Left forelimb (tissue), 1 donor: ENCODE measurements around the gene RGL1.

Source experiments
- DNase-seq: peaks from one replicate; pipeline ENCODE4 v3.0.0-alpha.2; 2018; ENCODE audit warnings: low spot score

Gene RGL1

DNA sequence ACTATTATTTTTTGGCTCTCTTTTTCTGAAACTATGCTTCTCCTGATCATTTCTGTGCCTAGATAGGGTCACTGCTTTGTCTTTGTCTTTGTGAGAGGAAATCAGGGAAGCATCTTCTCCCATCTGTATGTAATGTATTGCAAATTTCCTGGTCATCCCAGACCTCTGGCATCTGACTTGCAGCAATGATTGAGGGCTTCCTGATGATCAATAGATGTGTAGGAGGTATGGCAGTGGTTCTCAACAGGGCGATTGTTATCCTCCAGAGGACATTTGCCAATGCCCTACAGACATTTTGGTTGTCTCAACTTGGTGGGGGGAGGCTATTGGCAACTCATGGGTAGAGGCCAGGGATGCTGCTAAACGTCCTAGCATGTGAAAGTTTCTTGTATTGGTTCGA, 64.7 kb downstream of the RGL1 start:
- no peak for DNase-seq

DNA sequence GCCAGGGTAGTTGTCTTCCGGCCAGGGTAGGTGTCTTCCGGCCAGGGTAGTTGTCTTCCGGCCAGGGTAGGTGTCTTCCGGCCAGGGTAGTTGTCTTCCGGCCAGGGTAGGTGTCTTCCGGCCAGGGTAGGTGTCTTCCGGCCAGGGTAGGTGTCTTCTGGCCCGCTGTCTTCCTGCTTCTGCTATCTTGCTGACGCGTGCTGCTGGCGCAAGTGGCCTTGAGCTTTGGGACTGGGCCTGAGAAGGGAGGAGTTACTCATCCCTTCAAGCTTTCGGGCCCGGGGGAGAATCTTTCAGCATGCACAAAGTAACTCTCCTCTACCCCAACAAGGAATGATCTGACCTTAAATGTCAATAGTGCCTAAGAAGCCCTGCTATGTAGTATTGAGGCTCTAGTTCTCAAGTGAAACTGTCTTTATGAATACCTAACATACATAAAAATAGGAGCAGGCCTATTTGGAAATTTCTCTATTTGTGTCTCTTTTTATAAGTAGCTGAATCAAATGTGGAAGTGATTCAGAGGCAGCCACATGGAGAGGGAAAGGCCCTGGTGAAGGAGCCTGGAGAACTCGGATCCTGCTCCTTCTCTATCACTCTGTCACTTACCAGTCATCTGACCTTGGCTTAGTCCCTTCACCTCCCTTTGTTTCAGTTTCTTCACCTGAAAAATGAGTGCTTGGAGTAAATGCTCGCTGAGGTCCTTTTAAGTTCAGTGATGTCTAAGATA, 65.6 kb downstream of the RGL1 start:
- DNase-seq = no peak

DNA sequence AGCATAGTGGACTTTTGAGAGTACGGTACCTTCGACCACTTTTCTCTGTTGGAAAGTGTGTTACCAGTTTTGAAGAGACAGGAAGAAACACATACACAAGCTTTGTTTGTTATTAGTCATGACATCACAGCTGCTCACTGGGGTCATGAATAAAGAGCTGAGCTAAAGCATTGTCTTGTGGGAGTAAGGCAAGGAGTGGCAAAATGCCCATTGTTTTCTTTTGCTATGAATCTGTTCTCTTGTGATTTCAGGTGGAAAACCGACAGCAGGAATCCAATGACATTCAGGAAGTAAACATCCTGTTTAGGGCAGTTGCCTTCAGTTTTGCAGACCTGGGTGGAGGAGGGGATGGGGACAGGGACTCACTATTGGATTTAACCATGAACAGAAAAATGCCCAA, 66.2 kb downstream of the RGL1 start:
- no peak for DNase-seq

DNA sequence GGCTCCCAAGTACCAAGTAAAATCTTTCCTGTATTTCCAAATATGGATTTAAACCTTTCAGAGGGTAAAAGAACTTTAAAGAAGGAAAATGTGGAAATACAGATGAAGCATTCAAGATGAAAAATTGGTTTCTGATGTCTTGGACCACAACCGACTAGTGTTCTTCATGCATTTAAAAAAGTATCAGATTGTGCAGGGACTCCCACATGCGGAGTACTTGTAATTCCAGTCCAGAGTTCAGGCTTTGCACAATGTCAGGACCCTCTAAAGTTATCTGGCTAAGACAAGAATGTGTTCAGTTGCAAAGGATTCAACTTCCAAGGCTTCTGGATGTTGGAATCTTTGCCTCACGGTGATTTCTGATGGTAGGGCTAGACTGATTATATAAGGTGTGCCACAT, 66.7 kb downstream of the RGL1 start:
- DNase-seq = no peak

DNA sequence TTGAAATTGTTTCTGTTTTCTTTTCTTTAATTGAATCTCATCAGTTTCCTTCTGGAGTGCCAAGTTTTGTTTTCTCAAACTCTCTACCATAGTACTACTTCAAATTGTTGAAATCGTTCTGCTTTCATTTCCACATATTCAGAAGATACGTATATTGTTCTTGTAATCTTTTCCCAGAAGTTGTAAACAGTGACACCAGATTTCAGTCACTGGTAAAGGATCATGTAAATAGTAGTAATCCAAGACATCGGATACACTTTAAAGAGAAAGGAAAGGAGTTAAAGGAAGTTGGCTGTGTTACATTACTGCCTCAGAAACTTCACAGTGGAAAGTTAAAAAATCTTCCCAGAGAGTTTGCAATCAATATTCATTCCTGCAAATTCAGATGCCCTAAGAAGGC, 67.5 kb downstream of the RGL1 start:
- no peak for DNase-seq

DNA sequence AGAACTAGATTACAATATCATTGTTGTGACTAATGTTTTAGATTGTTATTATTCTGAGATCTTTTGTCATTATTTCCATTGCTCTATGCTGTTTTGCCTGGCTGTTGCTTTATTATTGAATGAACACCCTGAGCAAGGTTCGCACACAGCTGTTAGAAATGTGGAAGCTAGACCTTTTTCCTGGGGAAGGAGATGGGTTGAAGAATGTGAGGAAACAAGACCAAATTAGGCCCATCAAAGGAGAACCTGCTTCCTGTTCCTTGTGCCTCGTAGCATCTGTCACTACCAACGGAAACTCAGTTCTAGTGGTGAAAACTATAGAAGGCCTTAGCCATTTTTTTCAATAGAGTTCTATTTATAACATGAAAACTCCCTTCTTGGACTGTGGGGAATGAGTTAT, 68.7 kb downstream of the RGL1 start:
- DNase-seq = no peak

DNA sequence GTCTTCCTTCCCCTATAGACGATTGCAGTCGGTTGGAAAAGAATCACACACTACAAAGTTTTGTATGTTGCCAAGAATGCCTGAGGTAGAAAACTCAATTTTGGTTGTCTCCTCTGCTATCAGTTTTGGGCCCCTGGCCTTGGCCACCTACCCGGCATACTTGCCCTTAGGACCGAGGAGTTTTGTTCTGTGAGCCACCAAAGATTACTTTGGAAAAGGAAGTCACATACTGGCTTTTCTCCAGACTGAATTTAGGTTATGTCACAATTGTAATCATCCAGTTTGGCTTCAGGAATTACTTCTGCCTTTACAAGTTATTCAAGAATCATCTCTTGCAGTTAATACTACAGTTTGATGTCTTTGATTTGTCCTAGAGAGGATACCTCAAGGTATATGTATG, 71.4 kb downstream of the RGL1 start:
- DNase-seq = no peak

DNA sequence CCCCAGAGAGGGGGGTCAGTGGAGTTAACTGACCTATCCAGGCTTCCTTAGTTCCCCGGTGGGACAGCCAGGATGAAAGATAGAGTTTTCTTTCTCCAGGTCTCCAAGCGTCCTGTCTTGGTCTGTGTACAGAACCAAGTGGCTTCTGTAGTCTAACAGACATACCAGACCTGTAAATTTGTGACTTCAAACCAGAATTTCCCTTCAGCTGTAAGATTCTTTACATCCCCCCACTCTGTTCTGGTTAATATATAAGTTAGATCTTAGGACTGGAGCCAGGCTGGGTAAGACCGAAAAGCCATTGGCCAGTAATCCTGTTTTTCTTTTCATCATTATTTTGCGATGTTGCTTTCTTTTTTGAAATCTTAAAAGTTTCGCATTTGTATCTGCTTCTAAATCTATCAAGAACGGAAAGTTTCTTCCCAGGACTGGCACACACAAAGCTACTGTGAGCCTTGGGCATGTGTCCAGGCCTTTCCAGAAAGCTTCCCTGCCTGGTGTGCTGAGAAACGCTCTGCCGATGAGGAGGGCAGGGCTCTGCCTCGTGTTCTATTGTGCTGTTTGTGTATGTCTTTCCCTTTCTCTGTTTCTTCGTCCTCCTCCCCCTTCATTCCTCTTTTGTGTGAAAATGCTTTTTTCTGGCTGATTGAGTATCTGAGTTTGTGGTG, 72.3 kb downstream of the RGL1 start:
- no peak for DNase-seq

DNA sequence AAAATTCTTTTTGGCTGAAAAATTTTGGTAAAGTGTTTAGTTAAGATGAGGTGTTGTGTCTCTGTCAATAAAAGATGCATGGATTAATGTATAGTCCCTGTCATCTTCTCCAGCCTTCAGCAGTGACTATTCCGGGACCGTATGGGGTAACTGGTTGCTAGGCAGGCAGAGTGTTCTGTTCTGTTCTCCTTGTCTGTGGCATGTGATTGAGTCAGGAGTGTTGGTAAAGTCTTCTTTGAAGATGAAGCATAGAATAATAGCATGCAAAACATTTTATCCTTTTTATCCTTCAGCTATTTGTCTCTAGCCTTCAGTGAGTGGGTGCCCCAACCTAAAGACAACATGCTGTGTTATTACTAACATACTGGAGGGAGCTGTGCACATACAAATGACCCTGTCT, 74.6 kb downstream of the RGL1 start:
- no peak for DNase-seq

DNA sequence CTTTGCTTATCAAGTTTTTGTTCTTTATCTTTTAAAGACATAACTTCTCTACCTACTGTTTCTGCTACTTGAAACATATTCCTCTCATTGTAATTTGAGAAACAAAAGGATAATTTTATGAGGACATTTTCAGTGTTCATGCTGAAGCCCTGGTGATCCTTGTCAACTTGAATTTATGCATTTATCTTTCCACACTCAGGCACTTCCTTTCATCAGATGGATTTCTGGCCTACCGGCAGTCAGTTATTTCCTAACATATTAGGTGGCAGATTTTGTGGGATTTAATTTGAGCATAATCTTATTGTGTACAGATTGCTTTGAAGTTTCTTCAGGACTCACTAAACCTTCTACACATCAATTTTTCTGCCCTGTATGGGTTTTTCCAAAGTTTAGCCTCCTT, 75.0 kb downstream of the RGL1 start:
- no peak for DNase-seq

DNA sequence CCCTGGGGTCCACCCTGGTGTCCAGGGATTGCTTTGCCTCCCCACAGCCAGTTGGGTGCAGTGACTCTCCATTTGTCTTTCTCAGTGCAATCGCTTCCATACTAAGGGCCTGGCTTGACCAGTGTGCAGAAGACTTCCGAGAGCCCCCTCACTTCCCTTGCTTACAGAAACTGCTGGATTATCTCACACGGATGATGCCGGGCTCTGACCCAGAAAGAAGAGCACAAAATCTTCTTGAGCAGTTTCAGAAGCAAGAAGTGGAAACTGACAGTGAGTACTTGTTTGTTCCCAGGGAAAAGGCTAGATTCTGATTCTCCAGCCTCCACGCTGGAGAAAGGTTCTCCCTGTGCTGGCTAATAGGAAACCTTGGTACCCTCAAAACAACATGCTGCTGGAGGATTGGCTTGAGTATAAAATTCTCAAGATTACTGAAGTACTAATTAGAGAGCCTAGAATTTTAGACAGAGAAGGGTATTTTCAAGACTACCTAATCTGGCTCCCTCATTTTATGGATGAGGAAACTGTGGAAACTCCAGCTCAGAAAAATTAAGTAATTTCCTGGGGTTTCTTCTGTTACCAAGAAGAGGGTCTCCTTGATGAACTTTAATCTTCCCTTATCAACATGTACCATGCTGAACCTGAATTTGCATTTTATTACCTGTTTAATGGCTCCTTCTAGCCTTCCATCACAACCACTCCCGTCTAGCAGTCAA, 75.8 kb downstream of the RGL1 start:
- DNase-seq = no peak

DNA sequence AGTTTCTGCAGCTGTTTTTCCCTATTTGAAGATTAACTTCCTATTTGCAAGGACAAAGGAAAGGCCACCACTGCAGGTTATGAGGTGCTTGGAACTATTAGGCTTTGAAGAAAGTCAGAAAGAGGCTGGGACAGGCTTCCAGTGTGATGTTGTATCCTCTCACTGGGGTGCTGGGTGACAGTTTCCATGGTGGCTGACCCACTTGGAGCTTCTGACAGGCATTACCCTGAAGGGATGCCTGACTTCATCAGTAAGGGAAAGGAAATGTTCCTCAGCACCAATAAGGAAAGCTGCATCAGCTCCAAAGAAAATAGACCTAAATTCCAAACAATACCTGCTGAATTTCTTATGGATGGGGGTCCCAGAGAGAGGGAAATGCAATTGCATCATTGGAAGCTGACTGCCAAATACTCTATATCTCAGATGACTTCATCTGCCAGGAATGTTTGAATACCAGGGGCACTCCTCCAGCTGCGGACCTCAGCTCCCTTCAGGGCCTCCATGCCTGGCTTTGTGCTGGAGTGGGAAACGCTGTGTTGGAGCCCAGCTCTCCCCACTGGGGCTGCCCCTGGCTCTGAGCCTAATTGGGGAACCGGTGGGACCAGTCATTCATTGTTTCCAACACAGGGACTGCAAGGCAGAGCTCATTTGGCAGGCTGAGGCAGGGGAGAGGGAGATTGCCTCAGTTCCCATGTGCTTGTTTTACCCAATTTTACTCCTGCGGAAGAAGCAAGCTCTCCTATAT, 76.6 kb downstream of the RGL1 start:
- peak; percentile 72 for DNase-seq

DNA sequence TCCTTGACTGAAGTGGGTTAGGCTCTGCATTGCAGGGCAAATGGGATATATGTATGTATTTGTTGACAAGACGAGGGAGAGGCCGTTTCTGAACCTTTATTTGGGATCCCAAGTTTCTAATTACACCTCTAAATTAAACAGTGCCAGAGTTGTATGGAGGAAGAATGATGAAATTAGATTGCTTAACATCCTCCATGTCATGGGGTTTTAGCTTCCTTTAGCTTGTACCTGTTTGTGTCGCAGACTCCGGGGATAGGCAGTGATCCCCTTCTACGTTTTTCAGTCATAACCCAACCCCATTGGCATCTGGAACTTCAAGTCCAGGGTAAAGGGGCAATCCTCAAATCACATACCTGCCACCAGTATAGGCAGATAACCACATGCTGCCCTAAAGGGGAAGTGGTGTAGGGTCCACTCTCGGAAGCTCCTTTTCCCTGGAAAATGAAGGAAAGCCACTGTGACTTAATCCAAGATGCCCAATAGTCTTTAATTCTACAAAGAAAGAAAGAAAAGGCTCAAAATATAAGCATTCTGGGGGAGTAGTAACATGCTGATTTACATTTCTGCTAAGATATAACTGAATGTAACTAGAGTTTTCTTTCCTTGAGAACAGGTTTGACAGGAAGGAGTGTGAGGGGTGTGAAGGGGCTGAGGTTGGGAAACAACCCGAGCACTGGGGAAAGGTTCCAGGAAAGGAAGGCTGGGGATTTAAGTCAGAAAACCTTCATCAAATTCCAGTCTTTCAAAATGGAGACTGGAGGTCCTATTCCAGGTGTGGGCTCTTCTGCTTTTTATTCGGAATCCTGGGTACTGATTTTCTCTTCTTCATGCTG, 77.6 kb downstream of the RGL1 start:
- DNase-seq = no peak

DNA sequence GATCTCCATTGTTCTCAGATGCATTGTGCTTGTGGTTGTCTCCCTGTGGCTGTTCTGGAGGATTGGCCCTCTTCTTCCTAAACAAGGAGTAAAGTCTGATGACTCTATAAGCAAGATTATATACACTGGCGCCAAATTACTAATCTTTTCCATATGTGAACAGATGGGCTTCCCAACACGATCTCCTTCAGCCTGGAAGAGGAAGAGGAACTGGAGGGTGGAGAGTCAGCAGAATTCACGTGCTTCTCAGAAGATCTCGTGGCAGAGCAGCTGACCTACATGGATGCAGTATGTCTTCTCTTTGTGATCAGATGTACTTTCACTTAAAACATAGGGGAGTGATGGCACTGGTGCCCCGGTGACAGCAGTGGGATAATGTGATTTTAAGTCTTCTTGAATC, 78.7 kb downstream of the RGL1 start:
- no peak for DNase-seq

DNA sequence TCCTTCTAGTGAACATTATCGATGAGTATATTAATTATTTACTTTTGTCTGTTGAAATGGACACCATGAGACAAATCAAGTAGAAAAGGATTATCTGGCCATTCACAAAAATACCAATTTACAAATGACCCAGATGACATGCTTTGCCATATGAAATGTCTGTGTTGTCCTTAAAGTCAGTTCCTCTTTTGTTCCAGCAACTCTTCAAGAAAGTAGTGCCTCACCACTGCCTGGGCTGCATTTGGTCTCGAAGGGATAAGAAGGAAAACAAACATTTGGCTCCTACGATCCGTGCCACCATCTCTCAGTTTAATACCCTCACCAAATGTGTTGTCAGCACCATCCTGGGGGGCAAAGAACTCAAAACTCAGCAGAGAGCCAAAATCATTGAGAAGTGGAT, 79.6 kb downstream of the RGL1 start:
- no peak for DNase-seq

DNA sequence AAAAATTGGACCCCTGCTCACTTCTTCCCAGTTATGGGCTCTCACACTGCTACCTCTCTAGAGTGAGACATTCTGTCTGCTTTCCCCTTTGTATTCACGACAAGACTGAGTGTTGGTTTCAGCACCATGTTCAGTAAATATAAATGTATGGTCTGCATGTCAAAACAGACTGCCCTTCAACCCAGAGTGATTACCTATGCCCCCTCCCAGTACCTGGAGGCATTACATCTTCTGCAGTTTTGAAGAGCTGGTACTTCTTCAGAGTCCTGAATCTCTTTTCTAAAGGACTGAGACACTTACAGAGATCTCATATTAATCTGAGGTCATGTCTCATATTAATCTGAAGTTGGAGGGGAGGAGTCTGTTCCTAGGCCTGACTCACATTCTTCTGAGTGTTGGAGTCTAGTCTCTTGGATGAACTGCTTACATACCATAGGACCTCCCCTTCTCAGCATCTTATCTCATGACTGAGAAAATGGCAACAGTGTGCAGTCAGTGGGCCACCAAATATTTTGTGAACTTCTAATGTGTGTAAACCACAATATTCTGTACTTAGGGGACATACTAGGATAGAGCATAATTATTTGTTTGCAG, 80.3 kb downstream of the RGL1 start:
- DNase-seq = no peak

DNA sequence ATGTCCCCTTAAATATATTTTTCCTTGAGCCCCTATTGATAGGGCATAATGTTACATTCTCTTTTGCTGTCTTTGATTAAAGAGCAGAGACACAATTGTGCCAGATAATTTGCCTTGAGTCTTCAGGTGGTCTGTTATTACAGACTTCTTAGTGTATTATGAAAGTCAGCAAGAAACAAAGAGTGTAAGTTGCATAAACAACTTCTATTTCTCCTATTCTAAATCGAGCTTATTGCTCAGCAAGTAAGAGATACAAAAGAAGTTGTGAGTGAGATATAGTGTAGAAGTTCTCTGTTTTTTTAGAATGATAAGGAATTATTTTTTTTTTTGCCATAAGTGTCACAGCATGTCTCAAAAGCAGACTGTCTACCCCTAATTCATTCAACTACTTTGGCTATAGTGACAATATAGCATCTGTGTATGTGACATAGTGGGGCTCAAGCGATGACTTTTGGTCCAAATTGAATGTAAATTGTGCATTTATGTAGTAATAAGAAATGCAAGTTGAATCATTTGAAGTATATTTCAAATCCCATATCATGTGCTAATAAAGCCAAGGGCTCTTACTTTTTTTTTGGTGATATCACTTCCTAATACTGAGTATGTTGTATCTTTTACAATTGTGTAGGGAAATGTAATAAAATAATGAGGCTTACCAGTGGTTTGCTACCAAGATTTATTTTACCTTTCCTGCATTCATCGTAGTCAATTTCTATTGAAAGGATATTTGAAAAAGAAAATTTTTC, 81.3 kb downstream of the RGL1 start:
- no peak for DNase-seq

DNA sequence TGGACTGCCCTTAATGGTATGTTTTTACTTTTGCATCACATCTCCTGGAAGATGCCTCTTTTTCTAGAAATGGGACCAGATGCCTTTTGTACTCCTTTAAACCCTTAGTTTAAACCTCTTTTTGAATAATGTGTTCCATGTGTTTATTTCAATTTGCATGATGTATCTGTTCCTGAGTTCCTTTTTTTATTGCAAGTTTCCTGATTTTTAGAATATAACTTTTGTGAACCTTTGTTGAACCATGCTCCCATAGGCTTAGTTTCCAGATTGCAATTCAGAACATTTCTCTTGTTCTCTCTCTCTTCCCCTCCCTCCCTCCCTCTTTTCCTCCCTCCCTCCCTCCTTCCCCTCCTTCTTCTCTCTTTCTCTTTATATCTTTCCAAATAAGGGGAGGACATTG, 81.9 kb downstream of the RGL1 start:
- no peak for DNase-seq

DNA sequence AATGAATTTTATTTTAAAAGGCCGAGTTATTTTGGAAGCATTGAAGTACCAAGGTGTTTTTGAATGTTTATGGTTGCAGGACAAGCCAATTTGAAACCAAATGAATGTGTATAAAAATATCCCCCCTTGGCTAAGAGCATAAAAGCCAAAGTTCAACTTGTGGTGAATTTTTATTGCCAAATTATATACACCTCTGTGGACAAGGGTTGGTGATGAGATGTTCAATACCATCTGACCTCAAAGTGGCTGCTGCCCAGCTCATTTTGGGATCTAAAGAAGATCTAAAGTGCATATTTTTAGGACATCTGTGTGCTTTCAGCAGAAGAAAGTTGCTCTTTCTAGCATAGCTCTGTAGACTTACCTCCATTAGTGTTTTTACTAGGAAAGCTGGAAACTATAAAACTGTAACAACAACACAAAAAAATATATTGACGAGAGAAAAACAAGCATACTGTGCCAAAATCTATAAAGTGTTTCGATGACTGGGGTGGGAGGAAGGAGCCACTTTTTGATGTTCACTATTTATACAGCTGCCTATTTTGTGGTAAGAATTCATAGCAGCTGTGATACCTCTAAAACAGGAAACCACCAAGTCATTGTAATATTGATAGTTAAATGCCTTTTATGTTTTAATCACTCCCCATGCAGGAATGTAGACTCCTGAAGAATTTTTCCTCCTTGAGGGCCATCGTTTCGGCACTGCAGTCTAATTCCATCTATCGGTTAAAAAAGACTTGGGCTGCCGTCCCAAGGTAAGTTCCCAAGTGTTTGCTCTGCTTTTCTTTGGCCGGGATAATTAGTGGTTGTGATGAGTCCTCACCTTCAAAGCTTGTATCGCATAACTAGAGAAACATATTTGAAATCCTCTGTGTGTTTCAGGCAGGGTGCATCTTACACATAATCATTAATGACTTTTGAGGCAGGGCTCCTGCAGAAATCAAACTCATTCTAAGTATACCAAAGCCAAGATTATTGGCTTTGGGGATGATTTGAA, 83.2 kb downstream of the RGL1 start:
- DNase-seq = no peak
